ENCODE measurements around the gene KRT6A. TPM values are rescaled to one million over a fixed set of nuclear protein-coding genes. Genes with fewer than 3 reads are reported as not detected.

The KRT6A gene
- total RNA-seq, 1 donor from 2014 or later: 299 TPM

Other genes with a start within 250 kb of the KRT6A start
- gene KRT86, start 218.6 kb downstream of the KRT6A start, total RNA-seq: not detected
- gene KRT81, start 201.7 kb downstream of the KRT6A start, total RNA-seq: 0.41 TPM
- gene KRT83, start 171.9 kb downstream of the KRT6A start, total RNA-seq: not detected
- not detected for gene KRT85, start 125.8 kb downstream of the KRT6A start, total RNA-seq
- not detected for gene KRT84, start 107.6 kb downstream of the KRT6A start, total RNA-seq
- not detected for gene KRT82, start 86.9 kb downstream of the KRT6A start, total RNA-seq
- gene KRT75, start 58.9 kb downstream of the KRT6A start, total RNA-seq: 0.21 TPM
- gene KRT6B, start 41.1 kb downstream of the KRT6A start, total RNA-seq: 17.0 TPM
- 19.3 TPM for gene KRT6C, start 19.5 kb downstream of the KRT6A start, total RNA-seq
- gene KRT5, start 27.1 kb upstream of the KRT6A start, total RNA-seq: 1,219 TPM
- gene KRT71, start 59.9 kb upstream of the KRT6A start, total RNA-seq: not detected
- 0.10 TPM for gene KRT74, start 80.6 kb upstream of the KRT6A start, total RNA-seq
- 0.21 TPM for gene KRT72, start 108.2 kb upstream of the KRT6A start, total RNA-seq
- not detected for gene KRT73, start 125.3 kb upstream of the KRT6A start, total RNA-seq
- gene KRT2, start 159.0 kb upstream of the KRT6A start, total RNA-seq: not detected
- gene KRT1, start 187.2 kb upstream of the KRT6A start, total RNA-seq: not detected
- gene KRT77, start 210.3 kb upstream of the KRT6A start, total RNA-seq: 0.10 TPM